Fibroblast of the aortic adventitia (primary cell): ENCODE data around the gene TCF4. TPM values are rescaled to one million over a fixed set of nuclear protein-coding genes. Genes with fewer than 3 reads are reported as not detected.

ENCODE experiments used
- DNase-seq: peaks from one replicate; pipeline ENCODE4 v3.0.0-alpha.2; 2010; ENCODE audit warnings: low read depth
- H3K4me3 ChIP-seq: 2 replicates; pipeline ENCODE4 v1.5.1; 2011; ENCODE audit warnings: low read depth, mild to moderate bottlenecking, control low read depth, low read length, moderate library complexity
- total RNA-seq: library from RNA; depleted of rRNA; stranded (reverse); fragments of >200 nt; gene quantifications from 2 replicates; pipeline ENCODE4 v1.2.3, GENCODE V29; 2012; ENCODE audit warnings: low replicate concordance
- TF ChIP-seq, protein P1 (sequence below): IDR thresholded peaks from 2 replicates; pipeline ENCODE4 v1.5.1; 2011; ENCODE audit warnings: mild to moderate bottlenecking, low read length, control low read depth, inconsistent platforms; ENCODE audit not compliant: insufficient read depth

Gene TCF4
- total RNA-seq, 1 donor, result 105 TPM

GRCh38 chr18:55550471-55550870, 37.5 kb downstream of the TCF4 start:
- TF ChIP-seq, protein P1, sequence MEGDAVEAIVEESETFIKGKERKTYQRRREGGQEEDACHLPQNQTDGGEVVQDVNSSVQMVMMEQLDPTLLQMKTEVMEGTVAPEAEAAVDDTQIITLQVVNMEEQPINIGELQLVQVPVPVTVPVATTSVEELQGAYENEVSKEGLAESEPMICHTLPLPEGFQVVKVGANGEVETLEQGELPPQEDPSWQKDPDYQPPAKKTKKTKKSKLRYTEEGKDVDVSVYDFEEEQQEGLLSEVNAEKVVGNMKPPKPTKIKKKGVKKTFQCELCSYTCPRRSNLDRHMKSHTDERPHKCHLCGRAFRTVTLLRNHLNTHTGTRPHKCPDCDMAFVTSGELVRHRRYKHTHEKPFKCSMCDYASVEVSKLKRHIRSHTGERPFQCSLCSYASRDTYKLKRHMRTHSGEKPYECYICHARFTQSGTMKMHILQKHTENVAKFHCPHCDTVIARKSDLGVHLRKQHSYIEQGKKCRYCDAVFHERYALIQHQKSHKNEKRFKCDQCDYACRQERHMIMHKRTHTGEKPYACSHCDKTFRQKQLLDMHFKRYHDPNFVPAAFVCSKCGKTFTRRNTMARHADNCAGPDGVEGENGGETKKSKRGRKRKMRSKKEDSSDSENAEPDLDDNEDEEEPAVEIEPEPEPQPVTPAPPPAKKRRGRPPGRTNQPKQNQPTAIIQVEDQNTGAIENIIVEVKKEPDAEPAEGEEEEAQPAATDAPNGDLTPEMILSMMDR, result no peak
- H3K4me3 ChIP-seq, result no peak overlapping the region
- peak; percentile 58 for DNase-seq

- TF ChIP-seq, protein P1, result no peak
- DNase-seq, result no peak
- H3K4me3 ChIP-seq, result no peak overlapping the region
These were observed 38.4 kb downstream of the TCF4 start for GRCh38 chr18:55549474-55550104.

DNA sequence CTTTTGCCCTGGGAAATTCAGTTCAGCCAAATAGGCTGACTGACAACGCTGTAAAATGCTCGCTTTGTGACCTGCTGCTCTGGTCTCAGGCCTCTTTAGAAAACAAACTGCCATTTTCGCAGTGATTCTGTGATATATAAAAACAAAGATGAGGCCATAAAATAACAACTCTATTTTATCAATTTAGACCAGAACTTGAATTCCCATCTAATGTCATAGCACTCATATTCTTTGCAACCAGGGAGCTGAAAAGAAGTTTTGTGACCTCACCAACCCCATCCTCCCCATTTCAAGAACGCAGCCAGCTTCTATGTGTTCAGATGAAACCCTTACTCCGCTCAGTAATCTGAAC, 40.3 kb downstream of the TCF4 start:
- DNase-seq, result no peak
- TF ChIP-seq, protein P1, result no peak
- H3K4me3 ChIP-seq, result no peak overlapping the region

- peak overlapping the region; percentile 41 for H3K4me3 ChIP-seq
- DNase-seq, result peak; percentile 73
- TF ChIP-seq, protein P1, result no peak
These were observed 40.9 kb downstream of the TCF4 start for GRCh38 chr18:55546851-55547704.

GRCh38 chr18:55544014-55544413, 44.0 kb downstream of the TCF4 start:
- TF ChIP-seq, protein P1, result no peak
- DNase-seq, result no peak
- no peak overlapping the region for H3K4me3 ChIP-seq

DNA sequence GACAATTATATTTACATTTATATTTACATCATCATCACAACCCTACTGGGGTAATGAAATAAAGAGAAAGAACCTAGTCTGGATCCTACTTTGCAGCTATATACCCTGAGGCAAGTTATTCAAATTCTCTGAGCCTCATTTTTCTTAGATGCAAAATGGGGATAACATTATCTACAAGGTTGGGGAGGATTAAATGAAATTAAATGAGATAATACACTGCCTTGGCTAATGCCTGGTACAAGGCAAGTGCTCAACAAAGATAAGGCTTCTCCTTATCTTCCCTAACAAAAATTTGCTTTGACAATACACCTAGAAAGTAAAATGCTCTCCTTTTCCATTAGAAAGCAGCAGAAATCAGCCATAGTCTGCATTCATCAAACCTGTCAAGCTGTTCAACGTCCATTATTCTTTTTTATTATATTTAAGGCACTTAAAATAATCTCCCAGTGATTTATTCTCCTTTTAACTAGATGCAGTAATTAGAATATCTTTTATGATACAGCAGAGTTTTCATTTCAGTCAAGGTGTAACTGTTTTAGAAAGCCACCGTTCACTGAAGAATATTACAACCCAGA, 44.8 kb downstream of the TCF4 start:
- no peak for DNase-seq
- no peak overlapping the region for H3K4me3 ChIP-seq
- TF ChIP-seq, protein P1, result no peak
